SK-N-MC (cell line): ENCODE data around the gene ZNF692.
"Not testable (repeated sequence)": the region's sequence is repeated elsewhere in the genome, so short reads cannot be mapped to it uniquely, and the experiment has no call there.

Experiments used
- EZH2 ChIP-seq: fragments of 200-600 bp; sonication (generic); IDR thresholded peaks from one replicate; pipeline ENCODE4 v1.6.1; 2017; ENCODE audit warnings: antibody characterized with exemption
- FOXP2 ChIP-seq: optimal IDR thresholded peaks from 2 replicates; pipeline ENCODE3; 2011; ENCODE audit warnings: mild to moderate bottlenecking, moderate library complexity; ENCODE audit not compliant: insufficient read depth; ENCODE audit errors: extremely low read length, control extremely low read depth
- POLR2AphosphoS5 ChIP-seq: IDR thresholded peaks from 2 replicates; pipeline ENCODE4 v1.6.1; 2012; ENCODE audit warnings: mild to moderate bottlenecking, low read depth, low read length, borderline replicate concordance

DNA sequence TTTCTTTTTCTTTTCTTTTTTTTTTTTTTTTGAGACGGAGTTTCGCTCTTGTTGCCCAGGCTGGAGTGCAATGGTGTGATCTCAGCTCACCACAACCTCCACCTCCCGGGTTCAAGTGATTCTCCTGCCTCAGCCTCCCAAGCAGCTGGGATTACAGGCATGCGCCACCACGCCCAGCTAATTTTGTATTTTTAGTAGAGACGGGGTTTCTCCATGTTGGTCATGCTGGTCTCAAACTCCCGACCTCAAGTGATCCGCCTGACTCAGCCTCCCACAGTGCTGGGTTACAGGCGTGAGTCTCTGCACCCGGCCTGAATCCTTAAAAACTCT, 31.0 kb upstream of the ZNF692 start:
- TF ChIP-seq EZH2, FOXP2, POLR2AphosphoS5: not testable (repeated sequence)
